H9 (cell line): ENCODE data around the gene PTPRN2. TPM values are rescaled to one million over a fixed set of nuclear protein-coding genes. Genes with fewer than 3 reads are reported as not detected.

Source experiments
- DNase-seq: peaks from one replicate; pipeline ENCODE4 v3.0.0-alpha.2; 2017
- H2AFZ ChIP-seq: one replicate; pipeline ENCODE4 v1.6.1; 2013; ENCODE audit warnings: mild to moderate bottlenecking, low read length, control low read depth, moderate library complexity
- H2AK5ac ChIP-seq: 2 replicates; pipeline ENCODE4 v1.6.1; 2013; ENCODE audit warnings: low read length, control low read depth, mixed read lengths; ENCODE audit not compliant: insufficient read length
- H2BK120ac ChIP-seq: one replicate; pipeline ENCODE4 v1.6.1; 2013; ENCODE audit warnings: low read depth, mild to moderate bottlenecking, low read length, control low read depth, inconsistent platforms; ENCODE audit not compliant: poor library complexity, severe bottlenecking
- H2BK12ac ChIP-seq: 2 replicates; pipeline ENCODE4 v1.6.1; 2013; ENCODE audit warnings: low read length, control low read depth, mixed read lengths, low read depth; ENCODE audit not compliant: insufficient read length
- H2BK15ac ChIP-seq: 2 replicates; pipeline ENCODE4 v1.6.1; 2013; ENCODE audit warnings: low read depth, low read length, control low read depth
- H2BK20ac ChIP-seq: one replicate; pipeline ENCODE4 v1.6.1; 2013; ENCODE audit warnings: low read depth, mild to moderate bottlenecking, low read length, control low read depth, inconsistent platforms; ENCODE audit not compliant: poor library complexity, severe bottlenecking
- H2BK5ac ChIP-seq: 2 replicates; pipeline ENCODE4 v1.6.1; 2013; ENCODE audit warnings: low read length, control low read depth, mixed read lengths; ENCODE audit not compliant: insufficient read length
- H3K14ac ChIP-seq: 2 replicates; pipeline ENCODE4 v1.6.1; 2013; ENCODE audit warnings: low read length, control low read depth; ENCODE audit not compliant: insufficient read depth
- H3K18ac ChIP-seq: 2 replicates; pipeline ENCODE4 v1.6.1; 2013; ENCODE audit warnings: low read depth, mild to moderate bottlenecking, mixed read lengths, low read length, control low read depth; ENCODE audit not compliant: insufficient read length
- H3K23ac ChIP-seq: 2 replicates; pipeline ENCODE4 v1.6.1; 2013; ENCODE audit warnings: low read length, control low read depth, mixed read lengths, low read depth; ENCODE audit not compliant: insufficient read length
- H3K23me2 ChIP-seq: 2 replicates; pipeline ENCODE4 v1.6.1; 2013; ENCODE audit warnings: low read depth, mild to moderate bottlenecking, mixed read lengths, low read length, control low read depth; ENCODE audit not compliant: insufficient read length, poor library complexity, severe bottlenecking
- H3K27ac ChIP-seq: 2 replicates; pipeline ENCODE4 v1.5.1; 2013; ENCODE audit warnings: low read length, control low read depth, mixed read lengths, low read depth; ENCODE audit not compliant: insufficient read length
- H3K27me3 ChIP-seq: 2 replicates; pipeline ENCODE4 v1.6.1; 2013; ENCODE audit warnings: low read length, control low read depth, inconsistent platforms; ENCODE audit not compliant: insufficient read depth
- H3K4ac ChIP-seq: 2 replicates; pipeline ENCODE4 v1.6.1; 2013; ENCODE audit warnings: low read depth, mild to moderate bottlenecking, control low read depth, inconsistent platforms, low read length, moderate library complexity
- H3K4me1 ChIP-seq: 2 replicates; pipeline ENCODE4 v1.6.1; 2013; ENCODE audit warnings: low read length, control low read depth, inconsistent platforms; ENCODE audit not compliant: insufficient read depth
- H3K4me2 ChIP-seq: 2 replicates; pipeline ENCODE4 v1.6.1; 2013; ENCODE audit warnings: low read length, control low read depth, mixed read lengths; ENCODE audit not compliant: insufficient read length, insufficient read depth
- H3K56ac ChIP-seq: 2 replicates; pipeline ENCODE4 v1.6.1; 2013; ENCODE audit warnings: low read depth, mild to moderate bottlenecking, mixed read lengths, low read length, control low read depth; ENCODE audit not compliant: insufficient read length
- H3K79me1 ChIP-seq: 2 replicates; pipeline ENCODE4 v1.6.1; 2013; ENCODE audit warnings: low read depth, mild to moderate bottlenecking, moderate library complexity, low read length, control low read depth, inconsistent platforms; ENCODE audit not compliant: insufficient read depth, poor library complexity, severe bottlenecking
- H3K79me2 ChIP-seq: 2 replicates; pipeline ENCODE4 v1.6.1; 2013; ENCODE audit warnings: low read length, control low read depth, inconsistent platforms; ENCODE audit not compliant: insufficient read depth
- H3K9ac ChIP-seq: 2 replicates; pipeline ENCODE4 v1.6.1; 2013; ENCODE audit warnings: low read length, control low read depth, mixed read lengths; ENCODE audit not compliant: insufficient read length; ENCODE audit errors: extremely low read depth
- H3K9me3 ChIP-seq: one replicate; pipeline ENCODE4 v1.6.1; 2013; ENCODE audit warnings: low read depth, low read length, inconsistent platforms; ENCODE audit not compliant: control insufficient read depth
- H3T11ph ChIP-seq: one replicate; pipeline ENCODE4 v1.6.1; 2013; ENCODE audit warnings: mild to moderate bottlenecking, low read length, control low read depth, inconsistent platforms
- H4K20me1 ChIP-seq: one replicate; pipeline ENCODE4 v1.6.1; 2013; ENCODE audit not compliant: control insufficient read depth, insufficient read length, insufficient read depth
- H4K5ac ChIP-seq: 2 replicates; pipeline ENCODE4 v1.6.1; 2013; ENCODE audit warnings: low read depth, mild to moderate bottlenecking, mixed read lengths, low read length, control low read depth; ENCODE audit not compliant: insufficient read length
- H4K8ac ChIP-seq: replicated peaks from 2 replicates; pipeline ENCODE4 v1.6.1; 2013; ENCODE audit warnings: low read length, control low read depth, mixed read lengths, low read depth; ENCODE audit not compliant: insufficient read length
- H4K91ac ChIP-seq: 2 replicates; pipeline ENCODE4 v1.6.1; 2013; ENCODE audit warnings: low read depth, mild to moderate bottlenecking, moderate library complexity, mixed read lengths, low read length, control low read depth; ENCODE audit not compliant: insufficient read length
- H3K27ac Mint-ChIP-seq, 3 experiments: 2 replicates in 2 of 3; 3 replicates in 1 of 3; pipeline ENCODE4 v1.8.0; 2020 to 2021; ENCODE audit warnings: mixed read lengths in 3 of 3, mild to moderate bottlenecking in 1 of 3, moderate library complexity in 1 of 3
- H3K27me3 Mint-ChIP-seq: 2 replicates; pipeline ENCODE4 v1.8.0; 2021; ENCODE audit warnings: low read depth, mild to moderate bottlenecking, moderate library complexity, mixed read lengths
- H3K36me3 Mint-ChIP-seq, 3 experiments: 2 replicates in 2 of 3; 3 replicates in 1 of 3; pipeline ENCODE4 v1.8.0; 2020 to 2021; ENCODE audit warnings: low read depth in 3 of 3, mixed read lengths in 3 of 3; ENCODE audit not compliant: insufficient read depth in 1 of 3
- H3K4me1 Mint-ChIP-seq, 2 experiments: 2 replicates each; pipeline ENCODE4 v1.8.0; 2020; ENCODE audit warnings: mixed read lengths in 2 of 2
- H3K4me3 Mint-ChIP-seq, 2 experiments: 2 replicates in 1 of 2; 3 replicates in 1 of 2; pipeline ENCODE4 v1.8.0; 2020 to 2021; ENCODE audit warnings: mild to moderate bottlenecking in 2 of 2, mixed read lengths in 2 of 2, moderate library complexity in 1 of 2
- H3K9me3 Mint-ChIP-seq, 2 experiments: 2 replicates in 1 of 2; 3 replicates in 1 of 2; pipeline ENCODE4 v1.8.0; 2020; ENCODE audit warnings: mild to moderate bottlenecking in 2 of 2, mixed read lengths in 2 of 2, moderate library complexity in 1 of 2
- CTCF ChIP-seq: fragments of 200-600 bp; sonication (generic); conservative IDR thresholded peaks from 3 replicates; pipeline ENCODE4 v1.8.0; 2021; ENCODE audit warnings: antibody characterized with exemption, mild to moderate bottlenecking
- WGBS: extraction: QIAGEN DNeasy Blood & Tissue Kit; methylation state at CpG from one replicate; pipeline ENCODE4 v1.1.7; 2013; ENCODE audit warnings: missing lambda C conversion rate, low lambda C conversion rate, mixed read lengths; ENCODE audit not compliant: insufficient read length; ENCODE audit errors: extremely low coverage; 5-methylcytosine and 5-hydroxymethylcytosine counted together
- total RNA-seq: library from RNA; stranded (reverse); gene quantifications from 2 replicates; pipeline ENCODE4 v1.2.1, GENCODE V29; 2021

The PTPRN2 gene
- total RNA-seq, 1 experiment from 2014 or later = 5.2 TPM

GRCh38 chr7:158018098-158018762 is 569.4 kb downstream of the PTPRN2 start:
- Histone ChIP-seq H2BK120ac (no peak overlapping the region), H3K4me1 (peaks cover 2% of the 10 kb centered on the region), H3K23me2 (peaks cover 8% of the 10 kb centered on the region), H3T11ph (no peak overlapping the region), H4K91ac (no peak overlapping the region), H2BK5ac (no peak overlapping the region), H2BK20ac (no peak overlapping the region), H4K5ac (no peak overlapping the region), H3K27me3 (no peaks in the 10 kb centered on the region), H3K79me2 (no peaks in the 10 kb centered on the region), H3K4me2 (no peak overlapping the region), H3K56ac (no peak overlapping the region), H2AFZ (no peak overlapping the region), H3K14ac (no peak overlapping the region), H4K20me1 (no peaks in the 10 kb centered on the region), H3K4ac (no peak overlapping the region), H3K79me1 (no peaks in the 10 kb centered on the region), H3K18ac (no peak overlapping the region), H3K23ac (no peak overlapping the region), H4K8ac (no peak overlapping the region), H2BK15ac (no peak overlapping the region), H2AK5ac (no peak overlapping the region), H3K27ac (no peak overlapping the region), H3K9me3 (no peaks in the 10 kb centered on the region), H3K9ac (no peak overlapping the region), H2BK12ac (no peak overlapping the region)
- Mint-ChIP-seq H3K4me3 (no peak overlapping the region), H3K4me1 (peaks cover 14 to 29% of the 10 kb centered on the region in 2 experiments), H3K27me3 (peaks cover 47% of the 10 kb centered on the region), H3K9me3 (no peaks in the 10 kb centered on the region), H3K36me3 (no peaks in the 10 kb centered on the region), H3K27ac (no peak overlapping the region)
- WGBS = no CpG with 5 or more reads among the region's 19 CpGs
- no peak for DNase-seq
- TF ChIP-seq CTCF = no peak
